ENCODE results near the gene RBFOX2. TPM values are rescaled to one million over a fixed set of nuclear protein-coding genes. Genes with fewer than 3 reads are reported as not detected.
A peak's percentile ranks its signal among the peaks of the same experiment; 100 is the strongest.

The RBFOX2 gene
- total and polyA plus RNA-seq, 10 of the 15 experiments (the other 5 are each of a cell fraction or from before 2014, with no cell fraction given) = 0.01 to 2.7 (median 0.17) TPM; not detected in 4

- no peak; the same call in 1 of the 2 replicates for TF ChIP-seq SMC3 (IDR thresholded peaks at IDR 0.05; ENCODE audit: borderline replicate concordance, low read length)
- TF ChIP-seq ZNF24 (IDR thresholded peaks at IDR 0.05) = no peak
- TF ChIP-seq NBN (IDR thresholded peaks at IDR 0.05) = no peak
- TF ChIP-seq YY1 (IDR thresholded peaks at IDR 0.05; ENCODE audit: low read depth, low read length) = peak; percentile 57
- 0 out of 6 replicates have a peak, but pooled peaks of 1 of the 3 experiments have one; percentile 1 for TF ChIP-seq CTCF (IDR thresholded peaks at IDR 0.05 in 2 of 3, conservative IDR thresholded peaks at IDR 0.05 in 1 of 3; ENCODE audit: control insufficient read depth in 2 of 3, extremely low read depth in 1 of 3, insufficient read depth in 1 of 3, low read depth in 3 of 3, low read length in 3 of 3)
Observed at GRCh38 chr22:35712672-35713071, 316.0 kb downstream of the RBFOX2 start (continued).

GRCh38 chr22:35711336-35711735 is 317.3 kb downstream of the RBFOX2 start:
- intact Hi-C loops (cut with micrococcal nuclease; ENCODE audit: unreplicated experiment) = no loop called here
- CTCF ChIA-PET = interaction anchor here (0.7 kb wide), 1 partner anchor 79 kb away, joined by 6 read pairs; no protein-coding TSS in a partner anchor
- Histone ChIP-seq H3K4me2 (ENCODE audit: control insufficient read depth, insufficient read depth) (no peak overlapping the region), H3K4me3 (no peak overlapping the region), H3K79me2 (ENCODE audit: control insufficient read depth, insufficient read depth, low read length) (no peaks in the 10 kb centered on the region), H3K9ac (ENCODE audit: control insufficient read depth, insufficient read depth, low read length) (no peak overlapping the region), H3K4me1 (ENCODE audit: control insufficient read depth, insufficient read depth, low read length) (no peaks in the 10 kb centered on the region), H3K9me3 (replicated peaks; ENCODE audit: control insufficient read depth, insufficient read depth, low read length) (no peaks in the 10 kb centered on the region), H2AFZ (ENCODE audit: control insufficient read depth, low read depth, low read length) (no peak overlapping the region), H3K27me3 (replicated peaks in 1 of 2; ENCODE audit: control insufficient read depth in 2 of 2, insufficient read depth in 2 of 2, low read length in 1 of 2) (no peaks in the 10 kb centered on the region), H4K20me1 (ENCODE audit: control insufficient read depth, insufficient read depth) (no peaks in the 10 kb centered on the region), H3K36me3 (ENCODE audit: control insufficient read depth in 2 of 2, insufficient read depth in 2 of 2, low read length in 1 of 2) (no peaks in the 10 kb centered on the region), H3K27ac (ENCODE audit: control insufficient read depth, insufficient read depth) (no peak overlapping the region)
- RAD21 ChIA-PET (ENCODE audit: unreplicated experiment) = no interaction called here
- POLR2A ChIA-PET = no interaction called here
- SMC1A ChIA-PET (ENCODE audit: uncharacterized antibody, unreplicated experiment) = no interaction called here
- in situ Hi-C loops (cut with MboI) = no loop called here
- no peak for FAIRE-seq
- WGBS (ENCODE audit: insufficient coverage, insufficient replicate concordance, low lambda C conversion rate, missing lambda C conversion rate) = 50% methylated on average over 2 of the region's 4 CpGs
- ATAC-seq = no peak
- DNase-seq (ENCODE audit: low read depth, low spot score) = no peak
- no TSS peak for BruUV-seq (replicated peaks)
- TF ChIP-seq YY1 (IDR thresholded peaks at IDR 0.05; ENCODE audit: low read depth, low read length) (no peak), ZNF592 (IDR thresholded peaks at IDR 0.05) (no peak), MYB (IDR thresholded peaks at IDR 0.05; ENCODE audit: borderline replicate concordance, low read depth, low read length) (no peak), CEBPB (IDR thresholded peaks at IDR 0.05; ENCODE audit: borderline replicate concordance in 1 of 2, low read depth in 2 of 2, low read length in 2 of 2) (no peak), BCLAF1 (IDR thresholded peaks at IDR 0.05) (no peak), SKIL (IDR thresholded peaks at IDR 0.05; ENCODE audit: low read depth, poor library complexity, severe bottlenecking) (no peak), ZBED1 (IDR thresholded peaks at IDR 0.05; ENCODE audit: borderline replicate concordance) (no peak)

Measured in GM12878 (cell line).